K562 (cell line): Measurements from ENCODE around the gene RNF212B. TPM values are rescaled to one million over a fixed set of nuclear protein-coding genes. Genes with fewer than 3 reads are reported as not detected.
A peak's percentile ranks its signal among the peaks of the same experiment; 100 is the strongest.

Experiments
- CC2D1A ChIP-seq: fragments of 450-650 bp; IDR thresholded peaks from 2 replicates; pipeline ENCODE4 v1.6.1; 2017; ENCODE audit warnings: mild to moderate bottlenecking
- CGGBP1 ChIP-seq: fragments of 250-450 bp; sonication (Bioruptor Pico); IDR thresholded peaks from 2 replicates; pipeline ENCODE4 v1.9.0; 2021; ENCODE audit warnings: mild to moderate bottlenecking
- DNMT1 ChIP-seq: fragments of 450-650 bp; IDR thresholded peaks from 2 replicates; pipeline ENCODE4 v1.6.1; 2016; ENCODE audit warnings: antibody characterized with exemption, mild to moderate bottlenecking
- GATAD2A ChIP-seq: fragments of 450-650 bp; IDR thresholded peaks from 2 replicates; pipeline ENCODE4 v1.6.1; 2017
- ILK ChIP-seq: fragments of 450-650 bp; IDR thresholded peaks from 2 replicates; pipeline ENCODE4 v1.6.1; 2016; ENCODE audit warnings: missing genetic modification characterization, low read depth, mild to moderate bottlenecking, missing compliant biosample characterization, moderate library complexity, borderline replicate concordance
- KLF1 ChIP-seq: fragments of 450-650 bp; IDR thresholded peaks from 2 replicates; pipeline ENCODE4 v1.6.1; 2016; ENCODE audit warnings: missing genetic modification characterization, missing compliant biosample characterization
- LCOR ChIP-seq: sonication (generic); formaldehyde crosslinking; IDR thresholded peaks from 2 replicates; pipeline ENCODE4 v1.8.0; 2022; ENCODE audit warnings: mild to moderate bottlenecking, missing genetic modification reagents
- MIER1 ChIP-seq: fragments of 450-650 bp; IDR thresholded peaks from 2 replicates; pipeline ENCODE4 v1.6.1; 2016; ENCODE audit warnings: antibody characterized with exemption, mild to moderate bottlenecking, low read depth
- MXD1 ChIP-seq: fragments of 250-450 bp; sonication (Bioruptor Pico); IDR thresholded peaks from 2 replicates; pipeline ENCODE4 v1.8.0; 2021; ENCODE audit warnings: borderline replicate concordance, mild to moderate bottlenecking, moderate library complexity; ENCODE audit not compliant: poor library complexity, severe bottlenecking
- NRF1 ChIP-seq, 2 experiments: fragments of 450-650 bp; IDR thresholded peaks in 1 of 2; conservative IDR thresholded peaks in 1 of 2; 2 replicates each; pipeline ENCODE4 v1.6.1; 2014; ENCODE audit warnings: mild to moderate bottlenecking in 2 of 2
- RBBP5 ChIP-seq: fragments of 200-600 bp; sonication (generic); IDR thresholded peaks from 2 replicates; pipeline ENCODE4 v1.6.1; 2012; ENCODE audit warnings: borderline replicate concordance, mild to moderate bottlenecking, low read length, control low read depth, inconsistent platforms; ENCODE audit not compliant: insufficient read depth, poor library complexity, severe bottlenecking
- RBM15 ChIP-seq: fragments of 200-400 bp; formaldehyde crosslinking; IDR thresholded peaks from 2 replicates; pipeline ENCODE4 v1.6.1; 2018; ENCODE audit warnings: mild to moderate bottlenecking, low read length, moderate library complexity; ENCODE audit not compliant: insufficient read depth
- SIX5 ChIP-seq, 2 experiments: IDR thresholded peaks; 2 replicates each; pipeline ENCODE4 v1.6.1; 2011; ENCODE audit warnings: low read length in 2 of 2, borderline replicate concordance in 1 of 2, low read depth in 1 of 2, mild to moderate bottlenecking in 1 of 2, moderate library complexity in 1 of 2; ENCODE audit not compliant: insufficient read depth in 1 of 2
- SNIP1 ChIP-seq: fragments of 450-650 bp; IDR thresholded peaks from 2 replicates; pipeline ENCODE4 v1.7.1; 2017; ENCODE audit warnings: low read depth, mild to moderate bottlenecking
- SRF ChIP-seq, 2 experiments: fragments of 250-450, 450-650 bp in 1 of 2; sonication (Bioruptor Pico) in 1 of 2; sonication (generic) in 1 of 2; formaldehyde crosslinking; IDR thresholded peaks; 2 replicates each; pipeline versions ENCODE4 v1.5.0 to v1.5.1; 2020 to 2022; ENCODE audit warnings: mild to moderate bottlenecking in 1 of 2, missing genetic modification reagents in 1 of 2
- TCF7L2 ChIP-seq: fragments of 150-350 bp; IDR thresholded peaks from 2 replicates; pipeline ENCODE4 v1.6.1; 2016; ENCODE audit warnings: low read depth, mild to moderate bottlenecking, low read length, moderate library complexity
- TRIM28 ChIP-seq: fragments of 450-650 bp; IDR thresholded peaks from 2 replicates; pipeline ENCODE4 v1.6.1; 2017
- ZFP1 ChIP-seq: fragments of 450-650 bp; formaldehyde crosslinking; IDR thresholded peaks from 2 replicates; pipeline ENCODE4 v1.4.0; 2020; ENCODE audit warnings: mild to moderate bottlenecking, mixed read lengths
- ZNF140 ChIP-seq: fragments of 250-450 bp; sonication (Bioruptor Pico); IDR thresholded peaks from 2 replicates; pipeline ENCODE4 v1.8.0; 2021; ENCODE audit warnings: moderate library complexity, mild to moderate bottlenecking, inconsistent platforms
- ZNF408 ChIP-seq: fragments of 250-450 bp; sonication (Bioruptor Pico); IDR thresholded peaks from 2 replicates; pipeline ENCODE4 v1.4.0; 2020; ENCODE audit warnings: low read depth, mild to moderate bottlenecking, moderate library complexity
- ZNF57 ChIP-seq: fragments of 450-650 bp; formaldehyde crosslinking; IDR thresholded peaks from 2 replicates; pipeline ENCODE4 v1.4.0; 2020; ENCODE audit warnings: mild to moderate bottlenecking, moderate library complexity
- ZNF785 ChIP-seq: fragments of 250-450 bp; sonication (Bioruptor Pico); IDR thresholded peaks from 2 replicates; pipeline ENCODE4 v1.4.0; 2020; ENCODE audit warnings: mild to moderate bottlenecking
- ZSCAN29 ChIP-seq: fragments of 450-650 bp; IDR thresholded peaks from 2 replicates; pipeline ENCODE4 v1.6.1; 2017
- polyA plus RNA-seq, 8 experiments: library from polyadenylated mRNA; depleted of rRNA in 4 of 8; stranded (reverse) in 5 of 8; unstranded in 3 of 8; fragments of >200 nt; fragmentation: Nextera tagmentation in 2 of 8; fragmentation: Illumina TruSeq in 1 of 8; extraction: Ambion mirVana in 2 of 8; extraction: Trizol in 1 of 8; gene quantifications; 2 replicates each; pipeline versions ENCODE4 v1.2.1 to v1.2.3, GENCODE V29; 2011 to 2014; ENCODE audit warnings: inconsistent platforms in 1 of 8, missing spikeins in 1 of 8
- total RNA-seq, 7 experiments: library from RNA; depleted of rRNA in 6 of 7; stranded (reverse); fragments of >200 nt in 6 of 7; fragmentation: Illumina TruSeq in 2 of 7; extraction: Trizol in 2 of 7; gene quantifications; 2 replicates each; pipeline versions ENCODE4 v1.2.1 to v1.2.3, GENCODE V29; 2011 to 2021; ENCODE audit warnings: low replicate concordance in 1 of 7
- TF ChIP-seq, protein P1 (sequence below): sonication (generic); formaldehyde crosslinking; IDR thresholded peaks from 2 replicates; pipeline ENCODE4 v1.8.1; 2022; ENCODE audit warnings: missing genetic modification reagents
- TF ChIP-seq, protein P2 (sequence below): fragments of 450-650 bp; IDR thresholded peaks from 2 replicates; pipeline ENCODE4 v1.6.1; 2017; ENCODE audit warnings: antibody characterized with exemption

RNF212B gene
- total and polyA plus RNA-seq, 9 of the 15 experiments (the other 6 are each of a cell fraction or from before 2014, with no cell fraction given) = 0.15 to 0.43 (median 0.27) TPM; not detected in 3

DNA sequence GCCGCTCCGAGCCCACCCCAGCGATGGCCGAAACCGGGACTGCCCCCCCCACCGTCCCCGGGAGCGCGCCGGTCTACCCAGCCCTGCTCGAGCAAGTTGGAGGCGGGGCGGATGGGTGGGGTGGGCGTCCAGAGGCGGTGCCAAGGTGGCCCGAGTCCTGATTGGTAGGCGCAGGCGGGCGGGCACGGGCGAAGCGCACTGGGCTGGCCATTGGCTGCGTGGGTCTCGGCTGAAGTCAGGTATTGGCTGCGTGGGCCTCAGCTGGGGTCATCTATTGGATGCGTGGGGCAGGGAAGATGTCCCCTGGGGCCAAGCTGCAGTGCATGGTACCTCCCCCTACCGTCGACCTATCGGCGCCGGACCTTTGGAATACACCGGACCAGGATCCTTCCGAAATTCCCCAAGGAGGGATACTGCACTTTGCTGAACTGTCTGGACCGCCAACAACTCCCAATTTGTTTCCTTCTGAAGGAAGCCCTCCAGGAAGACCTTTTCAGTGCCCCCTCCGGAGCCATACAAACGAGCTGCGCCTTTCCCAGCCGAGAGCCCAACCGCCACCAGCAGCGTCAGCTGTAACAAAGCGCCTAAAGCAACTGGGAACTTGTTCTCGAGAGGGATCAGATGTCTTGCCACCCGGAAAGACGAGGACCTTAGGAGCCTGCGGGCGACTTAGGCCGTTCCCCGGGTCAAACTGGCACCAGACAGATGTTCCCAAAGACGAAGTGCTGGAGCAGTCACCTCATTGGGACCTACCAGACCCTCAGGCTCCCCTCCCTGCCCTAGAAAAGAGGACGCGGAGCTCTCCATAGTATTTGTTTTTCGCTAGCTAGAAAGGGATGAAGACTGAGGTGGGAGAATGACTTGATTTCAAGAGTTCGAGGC, 48.5 kb downstream of the RNF212B start, which contains the start of gene HOMEZ (continued):
- TF ChIP-seq, protein P1, sequence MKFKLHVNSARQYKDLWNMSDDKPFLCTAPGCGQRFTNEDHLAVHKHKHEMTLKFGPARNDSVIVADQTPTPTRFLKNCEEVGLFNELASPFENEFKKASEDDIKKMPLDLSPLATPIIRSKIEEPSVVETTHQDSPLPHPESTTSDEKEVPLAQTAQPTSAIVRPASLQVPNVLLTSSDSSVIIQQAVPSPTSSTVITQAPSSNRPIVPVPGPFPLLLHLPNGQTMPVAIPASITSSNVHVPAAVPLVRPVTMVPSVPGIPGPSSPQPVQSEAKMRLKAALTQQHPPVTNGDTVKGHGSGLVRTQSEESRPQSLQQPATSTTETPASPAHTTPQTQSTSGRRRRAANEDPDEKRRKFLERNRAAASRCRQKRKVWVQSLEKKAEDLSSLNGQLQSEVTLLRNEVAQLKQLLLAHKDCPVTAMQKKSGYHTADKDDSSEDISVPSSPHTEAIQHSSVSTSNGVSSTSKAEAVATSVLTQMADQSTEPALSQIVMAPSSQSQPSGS (CRISPR knock-in tag) = no peak
- TF ChIP-seq GATAD2A (no peak), ZNF408 (CRISPR knock-in tag) (no peak), MXD1 (CRISPR knock-in tag) (no peak), ZNF57 (CRISPR knock-in tag) (no peak), ZNF785 (no peak), ZFP1 (CRISPR knock-in tag) (no peak), SNIP1 (no peak), CGGBP1 (no peak), ZSCAN29 (no peak), SIX5 (IDR thresholded peaks at IDR 0.05; ENCODE audit: borderline replicate concordance in 1 of 2, insufficient read depth in 1 of 2, low read depth in 1 of 2, low read length in 2 of 2) (no peak), CC2D1A (0 out of 2 replicates have a peak, but pooled peaks have one; percentile 16), TRIM28 (no peak), ZNF140 (CRISPR knock-in tag) (no peak), NRF1 (conservative IDR thresholded peaks at IDR 0.05 in 1 of 2, IDR thresholded peaks at IDR 0.05 in 1 of 2) (peak; percentile 91 to 93), RBM15 (no peak), LCOR (CRISPR knock-in tag) (0 out of 2 replicates have a peak, but pooled peaks have one; percentile 23), DNMT1 (no peak), KLF1 (no peak), MIER1 (no peak), SRF (CRISPR knock-in tag; IDR thresholded peaks at IDR 0.05) (no peak), RBBP5 (no peak), ILK (tag) (no peak), TCF7L2 (no peak)
- TF ChIP-seq, protein P2, sequence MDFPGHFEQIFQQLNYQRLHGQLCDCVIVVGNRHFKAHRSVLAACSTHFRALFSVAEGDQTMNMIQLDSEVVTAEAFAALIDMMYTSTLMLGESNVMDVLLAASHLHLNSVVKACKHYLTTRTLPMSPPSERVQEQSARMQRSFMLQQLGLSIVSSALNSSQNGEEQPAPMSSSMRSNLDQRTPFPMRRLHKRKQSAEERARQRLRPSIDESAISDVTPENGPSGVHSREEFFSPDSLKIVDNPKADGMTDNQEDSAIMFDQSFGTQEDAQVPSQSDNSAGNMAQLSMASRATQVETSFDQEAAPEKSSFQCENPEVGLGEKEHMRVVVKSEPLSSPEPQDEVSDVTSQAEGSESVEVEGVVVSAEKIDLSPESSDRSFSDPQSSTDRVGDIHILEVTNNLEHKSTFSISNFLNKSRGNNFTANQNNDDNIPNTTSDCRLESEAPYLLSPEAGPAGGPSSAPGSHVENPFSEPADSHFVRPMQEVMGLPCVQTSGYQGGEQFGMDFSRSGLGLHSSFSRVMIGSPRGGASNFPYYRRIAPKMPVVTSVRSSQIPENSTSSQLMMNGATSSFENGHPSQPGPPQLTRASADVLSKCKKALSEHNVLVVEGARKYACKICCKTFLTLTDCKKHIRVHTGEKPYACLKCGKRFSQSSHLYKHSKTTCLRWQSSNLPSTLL = no peak
